Neutrophil (primary cell): ENCODE measurements around the gene GNLY.
A peak's percentile ranks its signal among the peaks of the same experiment; 100 is the strongest.

Experiments used
- H3K27ac ChIP-seq: fragments of 200-600 bp; sonication (generic); 2 replicates; pipeline ENCODE4 v1.5.1; 2016; ENCODE audit warnings: mild to moderate bottlenecking, moderate library complexity
- H3K27me3 ChIP-seq: fragments of 200-600 bp; sonication (generic); 2 replicates; pipeline ENCODE4 v1.6.0; 2016; ENCODE audit warnings: mild to moderate bottlenecking
- H3K36me3 ChIP-seq: fragments of 200-600 bp; sonication (generic); 2 replicates; pipeline ENCODE4 v1.5.1; 2017
- H3K4me1 ChIP-seq, 2 experiments: fragments of 200-600 bp in 1 of 2; sonication (generic) in 1 of 2; 1 replicate in 1 of 2; 2 replicates in 1 of 2; pipeline versions ENCODE4 v1.5.1 to v1.6.1; 2013 to 2016; ENCODE audit warnings: low read depth in 1 of 2, low read length in 1 of 2, mild to moderate bottlenecking in 1 of 2, moderate library complexity in 1 of 2; ENCODE audit not compliant: control insufficient read depth in 1 of 2, insufficient read depth in 1 of 2
- H3K4me3 ChIP-seq, 2 experiments: fragments of 200-600 bp in 1 of 2; sonication (generic) in 1 of 2; 1 replicate in 1 of 2; 2 replicates in 1 of 2; pipeline ENCODE4 v1.5.1; 2013 to 2016; ENCODE audit warnings: low read depth in 1 of 2, low read length in 1 of 2, mild to moderate bottlenecking in 1 of 2, moderate library complexity in 1 of 2
- H3K9me3 ChIP-seq: fragments of 200-600 bp; sonication (generic); 2 replicates; pipeline ENCODE4 v1.5.1; 2016
- TF ChIP-seq, protein P1 (sequence below): fragments of 200-600 bp; sonication (generic); IDR thresholded peaks from 2 replicates; pipeline ENCODE4 v1.5.1; 2016; ENCODE audit warnings: antibody characterized with exemption

The GNLY gene

DNA sequence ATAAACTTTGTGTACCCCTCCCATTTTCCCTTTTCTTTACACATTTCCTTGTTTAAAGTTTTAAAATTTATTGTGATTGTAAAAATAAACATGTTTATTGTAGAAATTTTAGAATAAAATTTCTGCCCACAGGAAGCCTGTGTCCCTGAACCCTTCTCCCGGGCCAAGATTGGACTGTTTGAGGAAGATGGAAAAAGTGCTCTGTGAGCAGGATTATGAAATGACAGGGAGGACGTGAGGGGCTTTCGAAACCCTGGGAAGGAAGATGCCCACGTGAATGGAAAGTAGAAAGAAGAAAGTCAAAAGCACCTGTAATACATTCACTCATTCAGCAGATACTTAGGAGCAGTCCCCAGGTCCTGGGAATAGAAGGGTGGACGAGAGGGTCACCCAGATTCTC is 34.2 kb downstream of the GNLY start:
- H3K4me1 ChIP-seq, result peaks cover 15 to 19% of the 10 kb centered on the region in 2 experiments
- H3K27me3 ChIP-seq, result no peaks in the 10 kb centered on the region
- no peaks in the 10 kb centered on the region for H3K36me3 ChIP-seq
- no peaks in the 10 kb centered on the region for H3K9me3 ChIP-seq
- TF ChIP-seq, protein P1, sequence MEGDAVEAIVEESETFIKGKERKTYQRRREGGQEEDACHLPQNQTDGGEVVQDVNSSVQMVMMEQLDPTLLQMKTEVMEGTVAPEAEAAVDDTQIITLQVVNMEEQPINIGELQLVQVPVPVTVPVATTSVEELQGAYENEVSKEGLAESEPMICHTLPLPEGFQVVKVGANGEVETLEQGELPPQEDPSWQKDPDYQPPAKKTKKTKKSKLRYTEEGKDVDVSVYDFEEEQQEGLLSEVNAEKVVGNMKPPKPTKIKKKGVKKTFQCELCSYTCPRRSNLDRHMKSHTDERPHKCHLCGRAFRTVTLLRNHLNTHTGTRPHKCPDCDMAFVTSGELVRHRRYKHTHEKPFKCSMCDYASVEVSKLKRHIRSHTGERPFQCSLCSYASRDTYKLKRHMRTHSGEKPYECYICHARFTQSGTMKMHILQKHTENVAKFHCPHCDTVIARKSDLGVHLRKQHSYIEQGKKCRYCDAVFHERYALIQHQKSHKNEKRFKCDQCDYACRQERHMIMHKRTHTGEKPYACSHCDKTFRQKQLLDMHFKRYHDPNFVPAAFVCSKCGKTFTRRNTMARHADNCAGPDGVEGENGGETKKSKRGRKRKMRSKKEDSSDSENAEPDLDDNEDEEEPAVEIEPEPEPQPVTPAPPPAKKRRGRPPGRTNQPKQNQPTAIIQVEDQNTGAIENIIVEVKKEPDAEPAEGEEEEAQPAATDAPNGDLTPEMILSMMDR, result no peak
- no peak overlapping the region for H3K4me3 ChIP-seq
- no peak overlapping the region for H3K27ac ChIP-seq

DNA sequence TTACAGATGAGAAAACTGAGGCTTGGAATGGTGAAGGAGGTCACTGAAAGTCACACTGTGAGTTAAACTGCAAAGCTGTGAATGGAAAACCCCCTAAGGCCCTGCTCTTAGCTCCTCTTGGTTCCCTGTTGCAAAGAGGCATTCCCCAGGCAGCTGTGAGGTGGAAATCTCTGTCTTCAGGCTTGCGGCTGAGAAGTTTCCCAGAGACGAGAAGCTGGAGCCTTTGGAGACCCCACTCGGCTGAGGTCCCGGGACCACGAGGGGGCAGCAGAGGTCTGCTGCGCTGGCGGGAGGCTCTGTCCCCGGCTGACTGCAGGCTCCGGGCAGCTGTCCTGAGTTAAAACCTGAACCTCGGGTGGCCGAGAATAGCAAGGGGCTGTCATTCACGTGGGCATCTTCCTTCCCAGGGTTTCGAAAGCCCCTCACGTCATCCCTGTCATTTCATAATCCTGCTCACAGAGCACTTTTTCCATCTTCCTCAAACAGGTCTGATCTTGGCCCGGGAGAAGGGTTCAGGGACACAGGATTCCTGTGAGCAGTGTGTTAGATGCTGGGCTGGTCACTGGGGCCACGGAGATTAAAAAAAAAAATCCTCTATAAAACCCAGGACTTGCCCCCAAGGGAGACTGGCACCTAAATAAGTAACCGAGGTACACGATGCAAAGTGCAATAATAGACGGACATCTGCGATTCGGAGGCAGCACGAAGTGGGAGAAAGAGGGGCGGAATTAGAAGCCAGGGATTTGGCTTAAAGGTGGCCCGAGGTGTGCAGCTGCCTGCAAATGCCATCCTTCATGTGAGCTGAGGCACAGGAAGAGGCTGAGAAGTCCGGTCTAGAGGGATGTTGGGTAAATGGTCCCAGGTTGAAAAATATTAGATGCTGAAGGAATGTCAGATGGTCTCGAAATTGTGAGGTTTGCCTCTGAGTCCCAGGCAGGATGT is 35.0 kb downstream of the GNLY start:
- Histone ChIP-seq H3K27me3 (no peaks in the 10 kb centered on the region), H3K4me1 (peaks cover 15 to 19% of the 10 kb centered on the region in 2 experiments), H3K36me3 (no peaks in the 10 kb centered on the region), H3K4me3 (peak overlapping the region; percentile 15 to 18), H3K9me3 (no peaks in the 10 kb centered on the region), H3K27ac (no peak overlapping the region)
- TF ChIP-seq, protein P1, result peak; percentile 70

DNA sequence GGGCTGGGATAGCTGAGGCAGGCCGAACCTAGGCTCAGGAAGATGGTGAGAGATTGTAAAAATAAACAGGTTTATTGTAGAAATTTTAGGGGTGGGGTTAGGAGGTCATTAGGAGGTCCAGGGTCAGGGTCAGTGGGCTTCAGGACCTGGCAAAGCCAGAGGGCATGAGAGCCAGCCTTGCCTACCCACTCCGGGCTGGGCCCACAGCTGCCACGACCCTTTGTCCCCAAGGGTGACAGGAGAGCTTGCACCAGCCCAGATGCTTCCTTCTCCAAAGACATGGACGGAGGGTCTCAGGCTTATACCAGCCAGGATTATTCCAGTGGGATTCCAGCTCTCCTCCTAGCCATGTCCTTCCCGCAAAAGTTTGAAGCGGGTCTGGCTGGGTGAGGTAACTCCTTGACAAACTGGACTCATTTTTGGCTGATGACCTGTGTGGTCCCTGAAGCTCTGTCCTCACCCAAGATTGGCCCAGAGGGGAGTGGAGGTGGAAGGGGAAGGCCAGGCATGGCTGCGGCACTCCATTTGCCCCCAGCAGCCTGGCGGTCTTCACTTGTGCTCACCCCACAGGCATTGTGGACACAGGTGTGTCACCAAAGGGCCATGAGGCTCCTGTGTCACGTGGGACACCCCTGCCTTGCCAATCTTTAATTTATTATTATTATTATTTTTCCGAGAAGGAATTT is 35.8 kb downstream of the GNLY start:
- TF ChIP-seq, protein P1, result no peak
- Histone ChIP-seq H3K27ac (no peak overlapping the region), H3K4me3 (no peak overlapping the region), H3K36me3 (no peaks in the 10 kb centered on the region), H3K27me3 (no peaks in the 10 kb centered on the region), H3K9me3 (no peaks in the 10 kb centered on the region), H3K4me1 (peaks cover 15 to 19% of the 10 kb centered on the region in 2 experiments)

DNA sequence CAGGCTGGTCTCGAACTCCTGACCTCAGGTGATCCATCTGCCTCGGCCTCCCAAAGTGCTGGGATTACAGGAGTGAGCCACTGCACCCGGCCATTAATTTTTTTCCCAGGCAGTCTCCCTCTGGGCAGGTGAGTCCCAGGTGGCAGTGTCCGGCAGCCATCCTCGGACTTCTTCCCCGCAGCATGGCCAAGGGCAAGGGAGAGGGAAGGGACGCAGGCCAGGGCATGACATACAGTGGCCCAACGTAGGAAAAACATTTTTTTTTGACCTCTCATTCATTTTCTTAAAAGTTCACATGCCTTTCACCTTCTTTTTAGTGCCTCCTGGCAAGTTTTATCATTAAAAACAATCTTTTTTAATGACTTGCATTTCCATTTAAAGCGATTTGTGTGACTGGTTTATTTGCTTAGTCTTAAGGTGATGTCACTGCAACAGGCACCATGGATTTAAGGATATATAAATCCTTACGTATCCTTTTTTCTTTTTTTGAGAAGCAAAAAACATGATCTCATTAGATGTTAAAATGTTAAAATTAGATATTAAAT is 36.6 kb downstream of the GNLY start:
- no peak overlapping the region for H3K4me3 ChIP-seq
- H3K4me1 ChIP-seq, result peaks cover 15 to 19% of the 10 kb centered on the region in 2 experiments
- no peak overlapping the region for H3K27ac ChIP-seq
- no peaks in the 10 kb centered on the region for H3K9me3 ChIP-seq
- H3K27me3 ChIP-seq, result no peaks in the 10 kb centered on the region
- TF ChIP-seq, protein P1, result no peak
- H3K36me3 ChIP-seq, result no peaks in the 10 kb centered on the region

DNA sequence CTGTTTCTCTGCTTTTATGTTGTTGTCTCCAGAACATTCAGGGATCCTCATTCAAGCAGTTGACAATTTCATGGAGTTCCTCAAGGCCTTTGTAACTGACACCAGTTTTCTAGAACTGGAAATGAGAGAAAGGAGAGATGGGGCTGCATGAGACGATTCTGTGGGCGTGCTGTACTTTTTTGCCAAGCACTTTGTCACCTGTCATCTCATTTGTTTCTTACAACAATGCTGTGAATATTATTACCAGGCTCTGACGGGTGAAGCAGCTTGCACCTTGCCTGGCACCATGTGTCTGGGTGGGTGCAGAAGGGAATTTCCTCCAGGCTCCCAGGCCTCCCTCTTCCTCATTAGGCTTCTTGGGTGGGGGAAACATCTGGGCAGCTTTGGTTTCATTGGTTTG is 37.4 kb downstream of the GNLY start:
- H3K4me1 ChIP-seq, result peaks cover 15 to 19% of the 10 kb centered on the region in 2 experiments
- no peaks in the 10 kb centered on the region for H3K36me3 ChIP-seq
- H3K27ac ChIP-seq, result no peak overlapping the region
- TF ChIP-seq, protein P1, result no peak
- H3K4me3 ChIP-seq, result no peak overlapping the region
- no peaks in the 10 kb centered on the region for H3K9me3 ChIP-seq
- H3K27me3 ChIP-seq, result no peaks in the 10 kb centered on the region
